Measurements from ENCODE around the gene PRPS1. TPM values are rescaled to one million over a fixed set of nuclear protein-coding genes. Genes with fewer than 3 reads are reported as not detected.
A peak's percentile ranks its signal among the peaks of the same experiment; 100 is the strongest.
"Not testable (repeated sequence)": the region's sequence is repeated elsewhere in the genome, so short reads cannot be mapped to it uniquely, and the experiment has no call there.

PRPS1 gene
- total RNA-seq, 6 experiments from 2014 or later = 67.8 to 78.6 (median 73.7) TPM

- peak; percentile 44 for DNase-seq
Measured at GRCh38 chrX:107659768-107660167, 31.5 kb downstream of the PRPS1 start.

GRCh38 chrX:107662145-107662544, 33.8 kb downstream of the PRPS1 start:
- TF ChIP-seq CTCF (IDR thresholded peaks at IDR 0.05) = no peak
- Mint-ChIP-seq H3K27me3 (ENCODE audit: insufficient read depth) (no peaks in the 10 kb centered on the region; the same call in none of the 2 replicates), H3K9me3 (no peaks in the 10 kb centered on the region), H3K36me3 (ENCODE audit: low read depth) (no peaks in the 10 kb centered on the region), H3K4me3 (no peak overlapping the region), H3K27ac (no peak overlapping the region), H3K4me1 (ENCODE audit: low read depth) (no peaks in the 10 kb centered on the region)
- DNase-seq = no peak

More at GRCh38 chrX:107659768-107660167, 31.5 kb downstream of the PRPS1 start:
- TF ChIP-seq CTCF (IDR thresholded peaks at IDR 0.05) = peak; percentile 75
- no peaks in the 10 kb centered on the region for H3K36me3 Mint-ChIP-seq (ENCODE audit: low read depth)
- H3K27ac Mint-ChIP-seq = no peak overlapping the region
- H3K4me1 Mint-ChIP-seq (ENCODE audit: low read depth) = peaks cover 16% of the 10 kb centered on the region
- peaks cover 2% of the 10 kb centered on the region for H3K27me3 Mint-ChIP-seq (ENCODE audit: insufficient read depth)
- no peak overlapping the region for H3K4me3 Mint-ChIP-seq
- no peaks in the 10 kb centered on the region for H3K9me3 Mint-ChIP-seq

- no peak for TF ChIP-seq CTCF (IDR thresholded peaks at IDR 0.05)
- no peak for DNase-seq
- H3K4me3 Mint-ChIP-seq = no peak overlapping the region
- H3K9me3 Mint-ChIP-seq = no peaks in the 10 kb centered on the region
- no peaks in the 10 kb centered on the region for H3K4me1 Mint-ChIP-seq (ENCODE audit: low read depth)
- no peaks in the 10 kb centered on the region; the same call in none of the 2 replicates for H3K27me3 Mint-ChIP-seq (ENCODE audit: insufficient read depth)
- H3K36me3 Mint-ChIP-seq (ENCODE audit: low read depth) = no peaks in the 10 kb centered on the region
- no peak overlapping the region for H3K27ac Mint-ChIP-seq
Measured at GRCh38 chrX:107662824-107663223, 34.5 kb downstream of the PRPS1 start.

- no peak for DNase-seq
- no peak for TF ChIP-seq CTCF (IDR thresholded peaks at IDR 0.05)
- no peak overlapping the region for H3K27ac Mint-ChIP-seq
Measured at GRCh38 chrX:107666931-107667330, 38.6 kb downstream of the PRPS1 start.

GRCh38 chrX:107667426-107667825, 39.1 kb downstream of the PRPS1 start:
- TF ChIP-seq CTCF (IDR thresholded peaks at IDR 0.05) = no peak
- H3K4me1 Mint-ChIP-seq (ENCODE audit: low read depth) = no peaks in the 10 kb centered on the region
- H3K36me3 Mint-ChIP-seq (ENCODE audit: low read depth) = no peaks in the 10 kb centered on the region
- H3K9me3 Mint-ChIP-seq = no peaks in the 10 kb centered on the region
- no peak for DNase-seq
- no peak overlapping the region for H3K4me3 Mint-ChIP-seq
- H3K27ac Mint-ChIP-seq = no peak overlapping the region
- no peaks in the 10 kb centered on the region; the same call in 1 of the 2 replicates for H3K27me3 Mint-ChIP-seq (ENCODE audit: insufficient read depth)

More at GRCh38 chrX:107666931-107667330, 38.6 kb downstream of the PRPS1 start:
- Mint-ChIP-seq H3K4me1 (ENCODE audit: low read depth) (no peaks in the 10 kb centered on the region), H3K36me3 (ENCODE audit: low read depth) (no peaks in the 10 kb centered on the region), H3K9me3 (no peaks in the 10 kb centered on the region), H3K4me3 (no peak overlapping the region), H3K27me3 (ENCODE audit: insufficient read depth) (no peaks in the 10 kb centered on the region; the same call in 1 of the 2 replicates)

GRCh38 chrX:107668710-107669109, 40.4 kb downstream of the PRPS1 start:
- H3K9me3 Mint-ChIP-seq; H3K4me1 Mint-ChIP-seq (ENCODE audit: low read depth): not testable (repeated sequence)

More at GRCh38 chrX:107668710-107669109, 40.4 kb downstream of the PRPS1 start:
- H3K27me3 Mint-ChIP-seq (ENCODE audit: insufficient read depth); H3K4me3 Mint-ChIP-seq; DNase-seq; H3K27ac Mint-ChIP-seq; H3K36me3 Mint-ChIP-seq (ENCODE audit: low read depth): not testable (repeated sequence)

Data from HFFc6 (cell line).